ENCODE results near the gene ST7. TPM values are rescaled to one million over a fixed set of nuclear protein-coding genes. Genes with fewer than 3 reads are reported as not detected.
"Not testable (repeated sequence)": the region's sequence is repeated elsewhere in the genome, so short reads cannot be mapped to it uniquely, and the experiment has no call there.

ST7 gene
- polyA plus RNA-seq, 3 donors from 2014 or later: 11.3 to 14.7 (median 14.2) TPM

- no peak overlapping the region for H3K4me3 Mint-ChIP-seq
- DNase-seq: no peak
- H3K27ac Mint-ChIP-seq: no peak overlapping the region
- H3K27me3 Mint-ChIP-seq (ENCODE audit: low read depth in 3 of 3): peaks cover 4 to 17% (median 5%) of the 10 kb centered on the region in 3 donors
- no peaks in the 10 kb centered on the region for H3K36me3 Mint-ChIP-seq
- H3K4me1 Mint-ChIP-seq: no peaks in the 10 kb centered on the region
- H3K9me3 Mint-ChIP-seq: peaks cover 0 to 6% (median 0%) of the 10 kb centered on the region in 6 donors
Measured at GRCh38 chr7:117237646-117238045, 284.3 kb downstream of the ST7 start.

GRCh38 chr7:117238472-117238871 lies 285.2 kb downstream of the ST7 start:
- H3K27ac Mint-ChIP-seq: no peak overlapping the region
- H3K4me1 Mint-ChIP-seq: no peaks in the 10 kb centered on the region
- no peak overlapping the region for H3K4me3 Mint-ChIP-seq
- no peak for DNase-seq
- peaks cover 0 to 6% (median 0%) of the 10 kb centered on the region in 6 donors for H3K9me3 Mint-ChIP-seq
- no peaks in the 10 kb centered on the region for H3K36me3 Mint-ChIP-seq
- H3K27me3 Mint-ChIP-seq (ENCODE audit: low read depth in 3 of 3): peaks cover 4 to 19% (median 5%) of the 10 kb centered on the region in 3 donors

- H3K4me1 Mint-ChIP-seq: no peaks in the 10 kb centered on the region
- no peaks in the 10 kb centered on the region for H3K36me3 Mint-ChIP-seq
- H3K4me3 Mint-ChIP-seq: no peak overlapping the region
- peaks cover 0 to 6% (median 0%) of the 10 kb centered on the region in 6 donors for H3K9me3 Mint-ChIP-seq
- no peak overlapping the region for H3K27ac Mint-ChIP-seq
- DNase-seq: no peak
- peaks cover 4 to 19% (median 5%) of the 10 kb centered on the region in 3 donors for H3K27me3 Mint-ChIP-seq (ENCODE audit: low read depth in 3 of 3)
Measured at GRCh38 chr7:117238937-117239336, 285.6 kb downstream of the ST7 start.

- no peak for DNase-seq
- Mint-ChIP-seq H3K4me3 (no peak overlapping the region), H3K36me3 (no peaks in the 10 kb centered on the region), H3K4me1 (no peaks in the 10 kb centered on the region), H3K27ac (no peak overlapping the region), H3K9me3 (peaks cover 0 to 2% (median 0%) of the 10 kb centered on the region in 6 donors), H3K27me3 (ENCODE audit: low read depth in 3 of 3) (peaks cover 3 to 9% (median 3%) of the 10 kb centered on the region in 3 donors)
Measured at GRCh38 chr7:117241088-117241487, 287.8 kb downstream of the ST7 start.

- H3K36me3 Mint-ChIP-seq: no peaks in the 10 kb centered on the region
- no peak for DNase-seq
Measured at GRCh38 chr7:117243390-117243789, 290.1 kb downstream of the ST7 start.

GRCh38 chr7:117245703-117246102 lies 292.4 kb downstream of the ST7 start:
- not testable (repeated sequence) for H3K27me3 Mint-ChIP-seq (ENCODE audit: low read depth in 3 of 3); H3K36me3 Mint-ChIP-seq; H3K4me1 Mint-ChIP-seq; DNase-seq; H3K27ac Mint-ChIP-seq; H3K9me3 Mint-ChIP-seq; H3K4me3 Mint-ChIP-seq

More at GRCh38 chr7:117243390-117243789, 290.1 kb downstream of the ST7 start:
- no peak overlapping the region for H3K27ac Mint-ChIP-seq
- no peak overlapping the region for H3K4me3 Mint-ChIP-seq
- H3K9me3 Mint-ChIP-seq: peaks cover 0 to 2% (median 0%) of the 10 kb centered on the region in 6 donors
- H3K27me3 Mint-ChIP-seq (ENCODE audit: low read depth in 3 of 3): peaks cover 3 to 12% (median 6%) of the 10 kb centered on the region in 3 donors
- H3K4me1 Mint-ChIP-seq: no peaks in the 10 kb centered on the region

GRCh38 chr7:117247809-117248208 lies 294.5 kb downstream of the ST7 start:
- Mint-ChIP-seq H3K27me3 (ENCODE audit: low read depth in 3 of 3) (peaks cover 3 to 7% (median 4%) of the 10 kb centered on the region in 3 donors), H3K4me3 (no peak overlapping the region), H3K27ac (no peak overlapping the region), H3K36me3 (no peaks in the 10 kb centered on the region), H3K9me3 (peaks cover 0 to 1% (median 0%) of the 10 kb centered on the region in 6 donors), H3K4me1 (no peaks in the 10 kb centered on the region)
- no peak for DNase-seq

GRCh38 chr7:117248829-117249228 lies 295.5 kb downstream of the ST7 start:
- Mint-ChIP-seq H3K27me3 (ENCODE audit: low read depth in 3 of 3) (peaks cover 3 to 7% (median 3%) of the 10 kb centered on the region in 3 donors), H3K36me3 (no peaks in the 10 kb centered on the region), H3K4me3 (no peak overlapping the region), H3K27ac (no peak overlapping the region), H3K9me3 (peaks cover 0 to 1% (median 0%) of the 10 kb centered on the region in 6 donors), H3K4me1 (no peaks in the 10 kb centered on the region)
- DNase-seq: no peak

- Mint-ChIP-seq H3K4me1 (no peaks in the 10 kb centered on the region), H3K36me3 (no peaks in the 10 kb centered on the region), H3K4me3 (no peak overlapping the region), H3K27ac (no peak overlapping the region), H3K27me3 (ENCODE audit: low read depth in 3 of 3) (peaks cover 3 to 7% (median 3%) of the 10 kb centered on the region in 3 donors), H3K9me3 (peaks cover 0 to 1% (median 0%) of the 10 kb centered on the region in 6 donors)
- DNase-seq: no peak
Measured at GRCh38 chr7:117249696-117250095, 296.4 kb downstream of the ST7 start.

- Mint-ChIP-seq H3K27ac (no peak overlapping the region), H3K9me3 (peaks cover 0 to 4% (median 0%) of the 10 kb centered on the region in 6 donors), H3K27me3 (ENCODE audit: low read depth in 3 of 3) (peaks cover 3 to 7% (median 3%) of the 10 kb centered on the region in 3 donors), H3K4me1 (no peaks in the 10 kb centered on the region), H3K36me3 (no peaks in the 10 kb centered on the region), H3K4me3 (no peak overlapping the region)
- DNase-seq: no peak
Measured at GRCh38 chr7:117250245-117250644, 296.9 kb downstream of the ST7 start.

GRCh38 chr7:117250801-117251200 lies 297.5 kb downstream of the ST7 start:
- Mint-ChIP-seq H3K4me1 (no peaks in the 10 kb centered on the region), H3K4me3 (no peak overlapping the region), H3K9me3 (peaks cover 0 to 4% (median 0%) of the 10 kb centered on the region in 6 donors), H3K27ac (no peak overlapping the region), H3K36me3 (no peaks in the 10 kb centered on the region), H3K27me3 (ENCODE audit: low read depth in 3 of 3) (peaks cover 0 to 7% (median 3%) of the 10 kb centered on the region in 3 donors)
- no peak for DNase-seq

- Mint-ChIP-seq H3K36me3 (no peaks in the 10 kb centered on the region), H3K27me3 (ENCODE audit: low read depth in 3 of 3) (peaks cover 0 to 7% (median 6%) of the 10 kb centered on the region in 3 donors), H3K9me3 (peaks cover 0 to 4% (median 0%) of the 10 kb centered on the region in 6 donors), H3K4me3 (no peak overlapping the region), H3K27ac (peak overlapping the region in 1 of 6 donors; percentile 43), H3K4me1 (no peaks in the 10 kb centered on the region)
- no peak for DNase-seq
Measured at GRCh38 chr7:117251687-117252086, 298.4 kb downstream of the ST7 start.

- H3K4me1 Mint-ChIP-seq: no peaks in the 10 kb centered on the region
- no peak overlapping the region for H3K4me3 Mint-ChIP-seq
- H3K9me3 Mint-ChIP-seq: peaks cover 0 to 3% (median 0%) of the 10 kb centered on the region in 6 donors
- no peak overlapping the region for H3K27ac Mint-ChIP-seq
- DNase-seq: no peak
- peaks cover 2 to 6% (median 4%) of the 10 kb centered on the region in 3 donors for H3K27me3 Mint-ChIP-seq (ENCODE audit: low read depth in 3 of 3)
- H3K36me3 Mint-ChIP-seq: no peaks in the 10 kb centered on the region
Measured at GRCh38 chr7:117259615-117260014, 306.3 kb downstream of the ST7 start.

- no peaks in the 10 kb centered on the region for H3K9me3 Mint-ChIP-seq
Measured at GRCh38 chr7:117262546-117262945, 309.2 kb downstream of the ST7 start.

GRCh38 chr7:117264716-117265115 lies 311.4 kb downstream of the ST7 start:
- Mint-ChIP-seq H3K27me3 (ENCODE audit: low read depth in 3 of 3) (peaks cover 0 to 6% (median 3%) of the 10 kb centered on the region in 3 donors), H3K27ac (no peak overlapping the region), H3K36me3 (no peaks in the 10 kb centered on the region), H3K4me1 (no peaks in the 10 kb centered on the region), H3K4me3 (no peak overlapping the region), H3K9me3 (no peaks in the 10 kb centered on the region)
- no peak for DNase-seq

More at GRCh38 chr7:117262546-117262945, 309.2 kb downstream of the ST7 start:
- DNase-seq: no peak
- Mint-ChIP-seq H3K36me3 (no peaks in the 10 kb centered on the region), H3K4me3 (no peak overlapping the region), H3K27me3 (ENCODE audit: low read depth in 3 of 3) (peaks cover 3 to 6% (median 4%) of the 10 kb centered on the region in 3 donors), H3K27ac (no peak overlapping the region), H3K4me1 (no peaks in the 10 kb centered on the region)

All from immature natural killer cell (primary cell).